ENCODE measurements around the gene TSPAN15.

- TF ChIP-seq, protein P1, sequence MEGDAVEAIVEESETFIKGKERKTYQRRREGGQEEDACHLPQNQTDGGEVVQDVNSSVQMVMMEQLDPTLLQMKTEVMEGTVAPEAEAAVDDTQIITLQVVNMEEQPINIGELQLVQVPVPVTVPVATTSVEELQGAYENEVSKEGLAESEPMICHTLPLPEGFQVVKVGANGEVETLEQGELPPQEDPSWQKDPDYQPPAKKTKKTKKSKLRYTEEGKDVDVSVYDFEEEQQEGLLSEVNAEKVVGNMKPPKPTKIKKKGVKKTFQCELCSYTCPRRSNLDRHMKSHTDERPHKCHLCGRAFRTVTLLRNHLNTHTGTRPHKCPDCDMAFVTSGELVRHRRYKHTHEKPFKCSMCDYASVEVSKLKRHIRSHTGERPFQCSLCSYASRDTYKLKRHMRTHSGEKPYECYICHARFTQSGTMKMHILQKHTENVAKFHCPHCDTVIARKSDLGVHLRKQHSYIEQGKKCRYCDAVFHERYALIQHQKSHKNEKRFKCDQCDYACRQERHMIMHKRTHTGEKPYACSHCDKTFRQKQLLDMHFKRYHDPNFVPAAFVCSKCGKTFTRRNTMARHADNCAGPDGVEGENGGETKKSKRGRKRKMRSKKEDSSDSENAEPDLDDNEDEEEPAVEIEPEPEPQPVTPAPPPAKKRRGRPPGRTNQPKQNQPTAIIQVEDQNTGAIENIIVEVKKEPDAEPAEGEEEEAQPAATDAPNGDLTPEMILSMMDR (conservative IDR thresholded peaks at IDR 0.05; ENCODE audit: low read length) = no peak
- no peak for TF ChIP-seq EZH2phosphoT487 (IDR thresholded peaks at IDR 0.05; ENCODE audit: borderline replicate concordance)
These were observed 24.2 kb downstream of the TSPAN15 start for GRCh38 chr10:69475433-69475830.
